Activated naive CD4-positive, alpha-beta T cell treated with anti-CD3 and anti-CD28 coated beads for 36 hours (primary cell): ENCODE results near the gene ETV6. TPM values are rescaled to one million over a fixed set of nuclear protein-coding genes. Genes with fewer than 3 reads are reported as not detected.
"Not testable (repeated sequence)": the region's sequence is repeated elsewhere in the genome, so short reads cannot be mapped to it uniquely, and the experiment has no call there.

Source experiments
- CTCF ChIA-PET: fragments of 350-600 bp; sonication (Branson Sonifier 250); formaldehyde crosslinking; loops from one replicate; lab custom pipeline; 2021; ENCODE audit warnings: antibody characterized with exemption; lab: Charles Lee
- DNase-seq: peaks from one replicate; pipeline ENCODE4 v3.0.0-alpha.2; 2020
- H3K27ac Mint-ChIP-seq: one replicate; pipeline ENCODE4 v1.8.0; 2021; ENCODE audit warnings: mild to moderate bottlenecking, mixed read lengths
- H3K27me3 Mint-ChIP-seq: one replicate; pipeline ENCODE4 v1.8.0; 2021; ENCODE audit warnings: low read depth, mixed read lengths
- H3K36me3 Mint-ChIP-seq: one replicate; pipeline ENCODE4 v1.8.0; 2021; ENCODE audit warnings: low read depth, mixed read lengths
- H3K4me1 Mint-ChIP-seq: one replicate; pipeline ENCODE4 v1.8.0; 2021; ENCODE audit warnings: low read depth, mixed read lengths
- H3K4me3 Mint-ChIP-seq: one replicate; pipeline ENCODE4 v1.8.0; 2021; ENCODE audit warnings: mild to moderate bottlenecking, moderate library complexity, mixed read lengths
- H3K9me3 Mint-ChIP-seq: one replicate; pipeline ENCODE4 v1.8.0; 2021; ENCODE audit warnings: mixed read lengths
- intact Hi-C: fragments of 100-400 bp; cut with micrococcal nuclease; formaldehyde crosslinking; loops from one replicate; pipeline ENCODE4 v1.15.1; 2023
- total RNA-seq, 2 experiments: library from RNA; stranded (reverse); gene quantifications; one replicate each; pipeline ENCODE4 v1.2.3, GENCODE V29; 2021

The ETV6 gene
- total RNA-seq, 2 experiments from 2014 or later: 48.1 to 48.6 TPM

DNA sequence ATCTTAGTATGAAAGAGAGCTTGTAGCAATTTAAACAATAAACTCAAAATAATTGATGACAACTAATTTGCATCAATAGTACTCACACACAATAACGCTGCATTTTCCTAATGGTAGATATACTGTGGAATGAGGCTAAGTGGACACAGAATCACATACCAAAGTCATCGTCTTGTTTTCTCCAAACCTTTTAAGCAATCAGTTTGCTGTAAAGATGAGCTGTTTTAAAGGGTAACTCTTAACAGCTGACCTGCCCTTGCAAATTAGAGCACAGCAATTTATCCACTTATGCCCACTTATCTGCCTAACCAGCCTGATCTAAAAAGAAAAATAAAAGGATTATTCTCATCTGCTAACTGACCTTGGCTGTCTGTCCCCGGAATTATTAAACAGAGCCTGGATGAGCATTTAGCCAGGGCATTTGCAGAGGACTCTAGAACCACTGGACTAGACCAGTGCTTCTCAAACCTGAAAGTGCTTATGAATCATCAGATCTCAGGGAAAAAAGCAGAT is 247.0 kb downstream of the ETV6 start:
- Mint-ChIP-seq H3K4me3 (no peak overlapping the region), H3K4me1 (peaks cover 12% of the 10 kb centered on the region), H3K9me3 (no peaks in the 10 kb centered on the region), H3K27me3 (no peaks in the 10 kb centered on the region), H3K27ac (no peak overlapping the region), H3K36me3 (peaks cover 11% of the 10 kb centered on the region)
- CTCF ChIA-PET: interaction anchor here (0.6 kb wide), 1 partner anchor 87 kb away, joined by 5 read pairs; no protein-coding TSS in a partner anchor
- intact Hi-C loops: no loop called here
- no peak for DNase-seq

DNA sequence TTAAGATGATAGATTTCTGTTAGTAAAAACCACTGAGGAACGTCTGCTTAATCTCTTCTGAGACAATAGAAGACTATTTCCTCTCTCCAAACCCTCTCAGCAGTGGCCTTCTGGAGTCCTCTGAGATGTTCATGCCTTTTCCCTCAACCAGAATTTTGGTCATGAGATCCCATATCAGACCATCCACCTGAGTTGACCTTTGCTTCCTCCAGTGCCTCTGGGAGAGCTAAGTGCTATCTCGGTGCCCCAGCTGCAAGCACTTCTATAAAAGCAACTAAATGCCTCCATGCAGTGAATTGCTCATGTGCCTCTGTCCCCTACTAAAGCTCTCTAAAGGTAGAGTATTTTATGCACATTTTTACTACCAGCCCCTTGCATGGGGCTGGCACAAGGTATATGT is 248.4 kb downstream of the ETV6 start:
- intact Hi-C loops: no loop called here

DNA sequence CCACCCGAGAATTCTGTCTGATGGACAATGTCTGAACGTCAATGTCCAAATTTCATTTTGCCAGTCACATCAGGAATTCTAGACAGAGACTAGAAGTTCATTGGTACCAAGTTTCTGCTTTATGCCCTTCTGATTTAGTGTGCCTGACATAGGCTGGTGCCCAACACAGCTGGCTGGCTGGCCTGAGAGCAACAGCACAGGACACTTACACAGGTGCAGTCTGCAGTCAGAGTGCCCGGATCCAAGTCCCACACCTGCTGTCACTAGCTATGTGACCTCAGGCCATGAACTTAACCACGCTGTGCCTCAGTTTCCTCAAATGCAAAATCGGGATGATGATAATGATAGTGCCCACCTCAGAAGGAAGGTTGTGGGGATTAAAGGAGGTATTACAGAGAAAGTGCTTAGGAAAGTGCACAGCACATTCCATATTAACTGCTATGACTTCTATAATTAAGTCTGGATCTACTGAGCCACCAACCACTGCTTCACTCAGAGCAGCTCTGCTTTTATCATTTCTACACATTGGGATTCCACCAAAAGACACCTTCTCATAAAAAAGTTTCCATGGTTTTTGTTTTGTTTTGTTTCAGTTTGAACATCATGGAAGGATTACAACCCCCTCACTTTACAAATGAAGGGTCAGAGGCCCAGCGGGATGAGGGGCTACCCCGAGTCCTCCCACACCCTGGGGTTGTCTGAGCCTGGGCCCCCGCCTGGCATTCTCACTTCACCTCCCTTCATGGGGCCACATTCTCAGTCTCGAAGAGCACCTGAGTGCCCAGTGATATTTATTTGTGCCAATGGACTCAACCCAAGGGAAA is 252.4 kb downstream of the ETV6 start:
- intact Hi-C loops: loop anchor here (1.0 to 2.0 kb wide), 7 partner anchors 20 to 137 kb away; no protein-coding TSS in a partner anchor
- CTCF ChIA-PET: interaction anchor here (0.9 to 2.2 kb wide), 4 partner anchors 107 to 132 kb away, joined by 3 to 10 read pairs (median 8); no protein-coding TSS in a partner anchor
- peaks cover 5% of the 10 kb centered on the region for H3K36me3 Mint-ChIP-seq
- H3K9me3 Mint-ChIP-seq: peaks cover 5% of the 10 kb centered on the region
- peak overlapping the region; percentile 79 for H3K27ac Mint-ChIP-seq
- peak overlapping the region; percentile 54 for H3K4me3 Mint-ChIP-seq
- H3K4me1 Mint-ChIP-seq: peaks cover 35% of the 10 kb centered on the region
- no peaks in the 10 kb centered on the region for H3K27me3 Mint-ChIP-seq
- DNase-seq: peak; percentile 56

More for the DNA sequence above, 248.4 kb downstream of the ETV6 start:
- no peaks in the 10 kb centered on the region for H3K9me3 Mint-ChIP-seq
- H3K27me3 Mint-ChIP-seq: no peaks in the 10 kb centered on the region
- H3K4me3 Mint-ChIP-seq: no peak overlapping the region
- CTCF ChIA-PET: no interaction called here
- H3K27ac Mint-ChIP-seq: no peak overlapping the region
- H3K4me1 Mint-ChIP-seq: peaks cover 25% of the 10 kb centered on the region
- DNase-seq: no peak
- H3K36me3 Mint-ChIP-seq: peaks cover 3% of the 10 kb centered on the region

DNA sequence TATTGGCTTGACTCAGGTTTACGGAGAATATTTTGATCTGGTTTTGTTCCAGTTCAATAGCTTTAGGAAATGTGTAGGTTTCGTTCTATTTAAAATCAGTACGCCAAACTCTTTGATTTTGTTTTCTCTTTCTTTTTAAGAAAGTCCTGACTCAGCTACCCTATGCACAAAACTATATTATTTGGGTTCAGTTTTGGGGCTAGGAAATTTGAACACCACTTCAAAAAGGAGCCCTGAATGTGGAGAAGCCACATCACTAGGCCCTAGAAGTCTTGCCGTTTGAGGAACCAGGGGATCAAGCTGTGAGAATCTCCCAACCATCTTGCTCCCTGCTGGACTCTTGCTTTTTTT is 253.0 kb downstream of the ETV6 start:
- Mint-ChIP-seq H3K4me1 (peaks cover 35% of the 10 kb centered on the region), H3K36me3 (peaks cover 5% of the 10 kb centered on the region), H3K9me3 (peaks cover 8% of the 10 kb centered on the region), H3K27ac (peak overlapping the region; percentile 79), H3K27me3 (no peaks in the 10 kb centered on the region), H3K4me3 (peak overlapping the region; percentile 54)
- intact Hi-C loops: loop anchor here (1.0 to 2.0 kb wide), 6 partner anchors 28 to 137 kb away; no protein-coding TSS in a partner anchor
- no peak for DNase-seq
- CTCF ChIA-PET: interaction anchor here (0.9 to 2.2 kb wide), 4 partner anchors 107 to 132 kb away, joined by 3 to 10 read pairs (median 8); no protein-coding TSS in a partner anchor

DNA sequence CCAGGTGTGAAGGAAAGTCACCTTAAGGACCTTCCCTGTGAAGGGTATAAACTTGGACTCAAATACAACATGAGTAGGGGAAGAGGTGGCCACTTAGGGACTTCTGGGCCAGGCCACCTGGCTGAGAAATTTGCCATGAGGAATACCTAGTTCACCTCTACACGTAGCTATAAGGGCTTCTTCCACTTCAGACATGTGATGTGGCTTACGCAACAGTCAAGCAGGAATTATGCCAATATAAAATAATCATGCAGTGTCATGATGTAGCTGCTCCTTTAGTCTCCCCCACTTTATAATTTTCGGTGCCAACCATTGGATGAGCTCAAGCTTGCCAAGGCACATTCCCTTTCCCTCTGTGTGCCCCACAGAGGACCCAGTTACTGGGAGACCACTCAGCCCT is 254.7 kb downstream of the ETV6 start:
- peaks cover 35% of the 10 kb centered on the region for H3K4me1 Mint-ChIP-seq
- CTCF ChIA-PET: interaction anchor here (0.6 kb wide), 1 partner anchor 262 kb away, joined by 5 read pairs; no protein-coding TSS in a partner anchor
- H3K9me3 Mint-ChIP-seq: peaks cover 18% of the 10 kb centered on the region
- H3K4me3 Mint-ChIP-seq: no peak overlapping the region
- H3K27me3 Mint-ChIP-seq: peaks cover 2% of the 10 kb centered on the region
- DNase-seq: no peak
- intact Hi-C loops: no loop called here
- H3K36me3 Mint-ChIP-seq: peaks cover 9% of the 10 kb centered on the region
- H3K27ac Mint-ChIP-seq: no peak overlapping the region

DNA sequence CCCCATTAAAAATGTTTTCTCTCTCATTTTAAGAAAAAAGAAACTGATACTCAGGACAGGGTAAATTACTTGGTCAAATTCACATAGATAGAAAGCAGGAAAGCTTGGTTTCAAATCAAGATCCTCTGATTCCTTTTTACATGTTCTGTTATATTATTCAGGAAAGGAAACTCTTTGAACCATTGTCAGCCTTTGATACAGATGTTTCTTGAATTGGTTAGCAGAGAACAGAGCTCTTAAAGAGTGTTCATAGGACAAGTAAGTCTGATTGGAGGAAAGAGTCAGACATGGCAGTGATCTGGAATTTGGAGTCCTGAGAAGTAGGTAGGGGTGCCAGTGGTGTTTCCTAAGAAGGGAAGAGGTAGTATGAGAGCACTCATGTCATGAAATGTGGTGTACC is 256.1 kb downstream of the ETV6 start:
- H3K36me3 Mint-ChIP-seq: peaks cover 11% of the 10 kb centered on the region
- peaks cover 21% of the 10 kb centered on the region for H3K9me3 Mint-ChIP-seq
- no peak overlapping the region for H3K4me3 Mint-ChIP-seq
- CTCF ChIA-PET: interaction anchor here (1.2 kb wide), 1 partner anchor 127 kb away, joined by 3 read pairs; no protein-coding TSS in a partner anchor
- DNase-seq: no peak
- no peak overlapping the region for H3K27ac Mint-ChIP-seq
- H3K27me3 Mint-ChIP-seq: peaks cover 2% of the 10 kb centered on the region
- H3K4me1 Mint-ChIP-seq: peaks cover 35% of the 10 kb centered on the region
- intact Hi-C loops: no loop called here

DNA sequence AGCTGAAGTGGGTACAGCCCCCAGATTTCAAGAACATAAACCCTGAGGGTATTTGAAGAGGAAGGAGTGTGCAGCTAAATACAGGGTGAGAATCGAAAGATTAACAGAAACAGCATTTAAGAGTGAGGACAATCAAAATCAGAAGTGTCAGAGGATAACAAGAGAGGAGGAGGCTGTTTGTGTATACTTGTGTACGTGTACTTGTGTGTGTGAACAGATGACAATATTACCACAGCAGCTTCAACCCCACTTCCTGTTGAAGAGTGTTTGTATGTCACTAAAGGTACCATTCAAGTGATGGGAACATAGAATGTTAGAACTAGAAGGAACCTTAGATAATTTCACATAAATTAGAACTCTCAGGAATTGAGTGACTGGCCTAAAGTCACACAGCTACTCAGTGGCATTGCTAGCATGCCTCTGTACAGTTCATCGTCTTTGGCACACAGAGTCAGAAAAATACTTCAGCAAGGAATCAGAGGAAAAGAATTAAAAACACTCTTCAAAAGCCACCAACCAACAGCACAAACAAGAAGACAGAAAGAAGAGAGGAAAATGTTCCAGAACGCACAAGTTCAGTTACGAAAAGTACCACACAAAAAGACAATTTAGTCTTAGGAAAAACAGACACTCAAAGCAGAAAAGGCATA is 256.9 kb downstream of the ETV6 start:
- Mint-ChIP-seq H3K36me3 (peaks cover 11% of the 10 kb centered on the region), H3K27ac (no peak overlapping the region), H3K4me1 (peaks cover 32% of the 10 kb centered on the region), H3K27me3 (peaks cover 2% of the 10 kb centered on the region), H3K9me3 (peaks cover 22% of the 10 kb centered on the region), H3K4me3 (no peak overlapping the region)
- CTCF ChIA-PET: interaction anchor here (1.2 kb wide), 1 partner anchor 126 kb away, joined by 3 read pairs; no protein-coding TSS in a partner anchor
- DNase-seq: no peak
- intact Hi-C loops: no loop called here

DNA sequence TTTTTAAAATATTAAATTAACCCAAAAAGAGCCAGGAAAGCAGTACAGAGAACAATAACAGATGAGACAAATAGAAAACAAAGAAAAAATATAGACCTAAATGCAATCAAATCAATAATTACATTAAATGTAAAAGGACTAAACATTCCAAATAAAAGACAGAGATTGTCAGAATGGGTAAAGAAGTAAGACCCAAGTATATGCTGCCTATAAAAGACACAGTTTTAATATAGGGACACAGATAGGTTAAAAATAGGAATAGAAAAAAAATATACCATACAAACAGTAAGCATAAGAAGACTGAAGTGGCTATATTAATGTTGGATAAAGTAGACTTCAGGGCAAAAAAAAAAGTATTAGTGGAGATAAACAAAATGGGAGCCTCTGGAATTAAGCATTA is 258.2 kb downstream of the ETV6 start:
- Mint-ChIP-seq H3K9me3 (peaks cover 28% of the 10 kb centered on the region), H3K27ac (no peak overlapping the region), H3K36me3 (peaks cover 13% of the 10 kb centered on the region), H3K4me1 (peaks cover 20% of the 10 kb centered on the region), H3K27me3 (peaks cover 2% of the 10 kb centered on the region), H3K4me3 (no peak overlapping the region)
- intact Hi-C loops: no loop called here
- DNase-seq: no peak
- CTCF ChIA-PET: no interaction called here

DNA sequence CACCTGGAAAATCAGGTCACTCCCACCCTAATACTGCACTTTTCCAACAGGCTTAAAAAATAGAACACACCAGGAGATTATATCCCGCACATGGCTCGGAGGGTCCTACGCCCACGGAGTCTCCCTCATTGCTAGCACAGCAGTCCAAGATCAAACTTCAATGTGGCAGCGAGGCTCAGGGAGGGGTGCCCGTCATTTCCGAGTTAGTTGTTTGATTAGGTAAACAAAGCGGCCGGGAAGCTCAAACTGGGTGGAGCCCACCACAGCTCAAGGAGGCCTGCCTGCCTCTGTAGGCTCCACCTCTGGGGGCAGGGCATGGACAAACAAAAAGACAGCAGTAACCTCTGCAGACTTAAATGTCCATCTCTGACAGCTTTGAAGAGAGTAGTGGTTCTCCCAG is 259.9 kb downstream of the ETV6 start:
- H3K27ac Mint-ChIP-seq, H3K27me3 Mint-ChIP-seq, DNase-seq, intact Hi-C loops, H3K4me3 Mint-ChIP-seq: not testable (repeated sequence)
- H3K9me3 Mint-ChIP-seq: peaks cover 28% of the 10 kb centered on the region
- H3K4me1 Mint-ChIP-seq: peaks cover 14% of the 10 kb centered on the region
- CTCF ChIA-PET: interaction anchor here (0.6 kb wide), 1 partner anchor 1109 kb away, joined by 3 read pairs; no protein-coding TSS in a partner anchor
- peaks cover 13% of the 10 kb centered on the region for H3K36me3 Mint-ChIP-seq

DNA sequence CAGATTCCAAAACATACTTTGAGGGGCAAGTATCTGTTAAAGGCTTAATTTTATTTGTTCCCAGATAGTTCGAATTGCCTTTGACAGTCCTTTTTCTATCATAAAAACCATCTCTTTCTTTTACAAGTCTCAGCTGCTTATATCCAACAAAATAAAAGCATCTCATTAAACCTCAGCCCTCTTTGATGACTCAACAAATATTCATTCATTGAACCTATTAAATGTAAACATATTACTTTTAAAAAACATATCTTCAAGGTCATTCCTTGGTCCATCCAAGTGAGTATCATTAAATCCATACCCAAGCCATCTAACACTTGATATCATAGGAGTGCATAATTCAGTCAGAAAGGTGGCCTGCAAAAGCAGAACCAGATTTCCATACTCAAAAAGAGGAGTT is 266.6 kb downstream of the ETV6 start:
- H3K27ac Mint-ChIP-seq: no peak overlapping the region

DNA sequence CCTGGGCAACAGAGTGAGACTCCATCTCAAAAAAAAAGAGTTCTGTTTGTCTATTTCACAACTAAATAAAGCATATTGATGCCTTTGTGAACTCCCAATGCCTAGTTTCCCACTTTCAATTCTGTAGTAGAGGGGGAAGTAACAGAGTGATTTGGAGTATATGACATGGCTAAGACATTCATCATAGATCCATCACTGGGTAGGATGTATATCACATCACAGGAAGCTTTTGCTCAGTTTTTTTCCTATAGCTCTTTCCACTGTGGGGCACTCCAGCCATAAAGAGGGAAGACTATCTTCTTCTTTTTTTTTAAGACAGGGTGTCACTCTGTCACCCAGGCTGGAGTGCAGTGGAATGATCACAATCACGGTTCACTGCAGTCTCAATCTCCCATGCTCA is 267.3 kb downstream of the ETV6 start:
- DNase-seq: no peak
- Mint-ChIP-seq H3K27ac (no peak overlapping the region), H3K4me1 (no peaks in the 10 kb centered on the region), H3K4me3 (no peak overlapping the region), H3K27me3 (no peaks in the 10 kb centered on the region), H3K9me3 (peaks cover 6% of the 10 kb centered on the region), H3K36me3 (no peaks in the 10 kb centered on the region)
- CTCF ChIA-PET: interaction anchor here (0.6 to 1.2 kb wide), 5 partner anchors 10 to 362 kb away, joined by 3 read pairs; no protein-coding TSS in a partner anchor
- intact Hi-C loops: loop anchor here (2.0 kb wide), 1 partner anchor 116 kb away; no protein-coding TSS in a partner anchor

More for the DNA sequence above, 266.6 kb downstream of the ETV6 start:
- peaks cover 9% of the 10 kb centered on the region for H3K9me3 Mint-ChIP-seq
- H3K36me3 Mint-ChIP-seq: peaks cover 2% of the 10 kb centered on the region
- intact Hi-C loops: loop anchor here (2.0 kb wide), 1 partner anchor 117 kb away; no protein-coding TSS in a partner anchor
- H3K4me1 Mint-ChIP-seq: no peaks in the 10 kb centered on the region
- H3K27me3 Mint-ChIP-seq: no peaks in the 10 kb centered on the region
- DNase-seq: no peak
- CTCF ChIA-PET: no interaction called here
- no peak overlapping the region for H3K4me3 Mint-ChIP-seq

DNA sequence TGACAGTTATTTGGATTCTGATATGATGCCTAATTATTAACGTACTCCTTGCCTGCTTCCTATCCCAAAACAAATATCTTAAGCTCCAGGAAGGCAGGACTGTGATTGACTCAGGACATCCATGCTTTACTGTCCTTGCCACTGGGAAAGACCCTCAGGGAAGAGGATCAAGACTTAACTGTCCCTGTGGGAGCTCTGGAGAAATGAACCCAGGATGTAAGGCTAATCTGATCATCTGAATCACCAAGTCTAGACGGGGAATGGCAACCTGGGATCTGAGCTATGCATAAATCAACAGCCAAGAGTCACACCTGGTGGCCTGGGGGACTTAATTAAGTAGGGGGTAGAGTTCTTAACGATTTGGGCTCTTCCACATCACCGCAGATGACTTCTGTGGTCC is 268.0 kb downstream of the ETV6 start:
- no peak for DNase-seq
- H3K4me3 Mint-ChIP-seq: no peak overlapping the region
- no peaks in the 10 kb centered on the region for H3K36me3 Mint-ChIP-seq
- peaks cover 3% of the 10 kb centered on the region for H3K9me3 Mint-ChIP-seq
- CTCF ChIA-PET: interaction anchor here (0.6 to 1.2 kb wide), 4 partner anchors 10 to 363 kb away, joined by 3 read pairs; no protein-coding TSS in a partner anchor
- H3K4me1 Mint-ChIP-seq: peaks cover 4% of the 10 kb centered on the region
- intact Hi-C loops: loop anchor here (2.0 kb wide), 1 partner anchor 115 kb away; no protein-coding TSS in a partner anchor
- no peaks in the 10 kb centered on the region for H3K27me3 Mint-ChIP-seq
- no peak overlapping the region for H3K27ac Mint-ChIP-seq
